Measurements from ENCODE around the gene DYNC1I1.

The DYNC1I1 gene

GRCh38 chr7:96120445-96121225 is 348.3 kb downstream of the DYNC1I1 start:
- DNase-seq (ENCODE audit: low spot score) = no peak
- no peak for TF ChIP-seq CTCF (IDR thresholded peaks at IDR 0.05; ENCODE audit: extremely low read depth, missing control alignments)

- DNase-seq (ENCODE audit: low spot score) = no peak
- TF ChIP-seq CTCF (IDR thresholded peaks at IDR 0.05; ENCODE audit: extremely low read depth, missing control alignments) = no peak
Measured at GRCh38 chr7:96121752-96122151, 349.4 kb downstream of the DYNC1I1 start.

- no peak for TF ChIP-seq CTCF (IDR thresholded peaks at IDR 0.05; ENCODE audit: extremely low read depth, missing control alignments)
- no peak for DNase-seq (ENCODE audit: low spot score)
Measured at GRCh38 chr7:96122746-96123145, 350.4 kb downstream of the DYNC1I1 start.

GRCh38 chr7:96126382-96126781 is 354.0 kb downstream of the DYNC1I1 start:
- no peak for TF ChIP-seq CTCF (IDR thresholded peaks at IDR 0.05; ENCODE audit: extremely low read depth, missing control alignments)
- no peak for DNase-seq (ENCODE audit: low spot score)

GRCh38 chr7:96127746-96128145 is 355.4 kb downstream of the DYNC1I1 start:
- no peak for TF ChIP-seq CTCF (IDR thresholded peaks at IDR 0.05; ENCODE audit: extremely low read depth, missing control alignments)

GRCh38 chr7:96131525-96131924 is 359.2 kb downstream of the DYNC1I1 start:
- no peak for TF ChIP-seq CTCF (IDR thresholded peaks at IDR 0.05; ENCODE audit: extremely low read depth, missing control alignments)
- no peak for DNase-seq (ENCODE audit: low spot score)

More at GRCh38 chr7:96127746-96128145, 355.4 kb downstream of the DYNC1I1 start:
- no peak for DNase-seq (ENCODE audit: low spot score)

- no peak for TF ChIP-seq CTCF (IDR thresholded peaks at IDR 0.05; ENCODE audit: extremely low read depth, missing control alignments)
- no peak for DNase-seq (ENCODE audit: low spot score)
Measured at GRCh38 chr7:96135241-96135640, 362.9 kb downstream of the DYNC1I1 start.
